KOPT-K1 (cell line): ENCODE measurements around the gene SNAP91.
"Not testable (repeated sequence)": the region's sequence is repeated elsewhere in the genome, so short reads cannot be mapped to it uniquely, and the experiment has no call there.

Experiments used
- H3K27ac ChIP-seq: fragments of 200-600 bp; sonication (generic); 2 replicates; pipeline ENCODE4 v1.5.1; 2016; ENCODE audit warnings: antibody characterized with exemption, mild to moderate bottlenecking, low read depth, low read length; ENCODE audit not compliant: poor library complexity, severe bottlenecking
- H3K36me3 ChIP-seq: fragments of 200-600 bp; sonication (generic); 2 replicates; pipeline ENCODE4 v1.5.1; 2017; ENCODE audit warnings: antibody characterized with exemption, mild to moderate bottlenecking, low read length, moderate library complexity; ENCODE audit not compliant: insufficient read depth
- H3K9me3 ChIP-seq: fragments of 200-600 bp; sonication (generic); 2 replicates; pipeline ENCODE4 v1.5.1; 2017; ENCODE audit warnings: antibody characterized with exemption, low read length, mild to moderate bottlenecking; ENCODE audit not compliant: insufficient read depth, poor library complexity, severe bottlenecking

SNAP91 gene

GRCh38 chr6:83696674-83697073 lies 12.2 kb downstream of the SNAP91 start:
- Histone ChIP-seq H3K9me3 (no peaks in the 10 kb centered on the region), H3K36me3 (no peaks in the 10 kb centered on the region), H3K27ac (no peak overlapping the region)

DNA sequence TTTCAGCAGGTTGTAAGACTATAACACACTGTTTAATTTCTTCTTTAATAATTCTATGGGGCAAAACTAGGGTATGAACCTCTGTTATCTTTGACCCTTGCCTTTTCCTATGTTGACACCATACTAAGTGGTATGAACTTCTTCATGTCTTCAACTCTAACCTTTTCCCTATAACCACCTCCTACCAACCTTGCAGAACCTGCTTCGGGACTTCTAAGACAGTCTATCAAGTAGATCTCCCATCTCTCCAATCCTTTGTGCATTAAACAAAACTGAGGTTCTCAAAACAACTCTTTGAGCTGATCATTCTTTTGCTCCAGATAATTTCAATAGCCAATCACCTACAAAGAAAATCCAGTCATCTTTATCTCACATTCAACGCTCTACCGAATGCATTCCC lies 23.4 kb downstream of the SNAP91 start:
- no peaks in the 10 kb centered on the region for H3K9me3 ChIP-seq
- H3K36me3 ChIP-seq: no peaks in the 10 kb centered on the region
- H3K27ac ChIP-seq: no peak overlapping the region

GRCh38 chr6:83677791-83678190 lies 31.1 kb downstream of the SNAP91 start:
- Histone ChIP-seq H3K9me3 (no peaks in the 10 kb centered on the region), H3K36me3 (no peaks in the 10 kb centered on the region), H3K27ac (no peak overlapping the region)

GRCh38 chr6:83637953-83638352 lies 70.9 kb downstream of the SNAP91 start:
- H3K36me3 ChIP-seq: no peaks in the 10 kb centered on the region
- no peaks in the 10 kb centered on the region for H3K9me3 ChIP-seq
- no peak overlapping the region for H3K27ac ChIP-seq

DNA sequence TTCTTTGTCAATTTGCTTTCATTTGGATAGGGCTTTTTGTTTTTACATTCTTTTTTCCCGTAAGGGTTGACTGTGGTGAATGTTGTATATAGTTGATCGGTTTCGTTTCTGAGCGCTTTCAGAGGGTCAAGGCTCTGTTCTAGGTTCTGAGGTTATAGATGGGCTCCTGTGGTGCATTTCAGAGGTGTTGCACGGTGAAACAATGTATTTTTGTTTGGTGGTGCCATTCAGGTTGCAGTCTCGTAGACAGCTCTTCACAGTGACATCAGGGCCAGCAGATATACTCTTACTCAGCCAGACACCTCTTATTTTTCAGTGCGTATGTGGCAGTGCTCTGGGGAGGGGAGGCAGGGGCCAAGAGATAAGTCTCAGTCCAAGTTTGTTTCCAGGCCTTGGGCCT lies 72.1 kb downstream of the SNAP91 start:
- H3K36me3 ChIP-seq: no peaks in the 10 kb centered on the region
- H3K9me3 ChIP-seq: no peaks in the 10 kb centered on the region
- H3K27ac ChIP-seq: no peak overlapping the region

DNA sequence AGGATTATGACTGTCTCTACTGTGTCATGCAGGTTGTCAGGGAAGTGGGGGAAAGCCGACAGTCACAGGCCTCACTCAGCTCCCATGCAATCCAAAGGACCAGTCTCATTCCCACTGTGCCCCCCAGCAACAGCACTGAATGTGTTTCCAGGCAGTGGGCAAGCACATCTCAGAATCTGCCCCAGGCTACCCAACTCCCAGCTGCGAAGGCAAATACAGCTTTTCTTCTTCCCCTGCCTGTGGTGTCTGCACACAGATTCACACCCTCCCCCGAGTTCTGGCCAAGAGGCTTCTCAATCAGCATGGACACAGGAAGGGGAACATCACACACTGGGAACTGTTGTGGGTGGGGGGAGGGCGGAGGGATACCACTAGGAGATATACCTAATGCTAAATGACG lies 75.3 kb downstream of the SNAP91 start:
- H3K9me3 ChIP-seq: no peaks in the 10 kb centered on the region
- H3K27ac ChIP-seq: no peak overlapping the region
- no peaks in the 10 kb centered on the region for H3K36me3 ChIP-seq

- Histone ChIP-seq H3K36me3 (no peaks in the 10 kb centered on the region), H3K27ac (no peak overlapping the region), H3K9me3 (no peaks in the 10 kb centered on the region)
These were observed 75.8 kb downstream of the SNAP91 start for GRCh38 chr6:83633149-83633548.

DNA sequence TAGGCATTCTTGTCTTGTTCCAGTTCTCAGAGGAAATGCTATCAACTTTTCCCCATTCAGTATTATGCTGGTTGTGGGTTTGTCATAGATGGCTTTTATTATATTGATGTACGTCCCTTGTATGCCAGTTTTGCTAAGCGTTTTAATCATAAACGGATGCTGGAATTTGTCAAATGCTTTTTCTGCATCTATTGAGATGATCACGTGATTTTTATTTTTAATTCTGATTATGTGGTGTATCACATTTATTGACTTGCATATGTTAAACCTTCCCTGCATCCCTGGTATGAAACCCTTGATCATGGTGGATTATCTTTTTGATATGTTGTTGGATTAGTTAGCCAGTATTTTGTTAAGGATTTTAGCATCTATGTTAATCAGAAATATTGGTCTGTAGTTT lies 79.0 kb downstream of the SNAP91 start:
- H3K27ac ChIP-seq, H3K9me3 ChIP-seq, H3K36me3 ChIP-seq: not testable (repeated sequence)

DNA sequence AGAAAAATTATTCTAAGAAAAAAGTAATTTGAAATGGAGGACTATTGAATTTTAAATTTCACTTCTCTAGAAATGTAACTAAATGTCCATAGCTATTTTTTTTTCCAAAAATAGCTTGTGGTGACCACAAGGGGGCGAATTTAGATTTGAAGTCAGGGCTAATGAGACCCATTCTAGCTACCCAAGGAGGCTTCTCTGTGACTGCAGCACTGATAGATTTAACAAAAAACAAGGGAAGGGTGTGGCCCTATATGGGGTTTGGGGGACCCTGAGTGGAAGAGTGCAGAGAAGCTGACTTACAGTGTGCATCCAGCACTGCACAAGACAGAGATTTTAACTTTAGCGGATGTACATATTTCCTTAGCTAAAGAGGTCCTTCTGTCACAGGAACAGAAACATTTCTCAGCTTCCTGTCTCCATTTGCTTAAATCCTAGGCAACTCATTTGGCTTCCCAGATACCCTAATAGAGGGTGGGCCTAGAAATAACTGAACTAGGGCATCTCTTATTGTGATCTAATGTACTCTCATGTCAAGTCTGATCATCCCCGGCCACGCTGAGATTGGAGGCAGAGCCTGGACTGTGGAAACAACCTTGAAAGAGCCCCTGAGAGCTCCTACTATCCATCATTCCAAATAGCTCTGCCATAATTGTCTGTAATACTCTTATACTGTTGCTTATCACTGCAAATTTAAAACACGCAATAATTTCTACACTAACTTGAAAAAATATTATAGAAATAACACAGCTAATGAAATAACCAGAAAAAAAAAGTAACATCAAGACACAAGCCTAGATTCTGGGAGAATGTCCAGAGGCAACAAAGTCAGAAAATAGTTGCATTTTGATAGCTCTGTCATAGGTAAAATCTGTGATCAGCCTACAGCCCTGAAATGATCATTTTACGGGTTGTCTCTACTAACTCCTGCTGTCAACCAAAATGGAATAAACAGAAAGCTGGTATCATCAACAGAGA lies 93.6 kb downstream of the SNAP91 start:
- Histone ChIP-seq H3K9me3 (no peaks in the 10 kb centered on the region), H3K36me3 (no peaks in the 10 kb centered on the region), H3K27ac (no peak overlapping the region)

GRCh38 chr6:83613378-83613777 lies 95.5 kb downstream of the SNAP91 start:
- H3K9me3 ChIP-seq: no peaks in the 10 kb centered on the region
- no peaks in the 10 kb centered on the region for H3K36me3 ChIP-seq
- no peak overlapping the region for H3K27ac ChIP-seq

GRCh38 chr6:83609248-83609647 lies 99.7 kb downstream of the SNAP91 start:
- Histone ChIP-seq H3K9me3 (no peaks in the 10 kb centered on the region), H3K36me3 (no peaks in the 10 kb centered on the region), H3K27ac (no peak overlapping the region)

DNA sequence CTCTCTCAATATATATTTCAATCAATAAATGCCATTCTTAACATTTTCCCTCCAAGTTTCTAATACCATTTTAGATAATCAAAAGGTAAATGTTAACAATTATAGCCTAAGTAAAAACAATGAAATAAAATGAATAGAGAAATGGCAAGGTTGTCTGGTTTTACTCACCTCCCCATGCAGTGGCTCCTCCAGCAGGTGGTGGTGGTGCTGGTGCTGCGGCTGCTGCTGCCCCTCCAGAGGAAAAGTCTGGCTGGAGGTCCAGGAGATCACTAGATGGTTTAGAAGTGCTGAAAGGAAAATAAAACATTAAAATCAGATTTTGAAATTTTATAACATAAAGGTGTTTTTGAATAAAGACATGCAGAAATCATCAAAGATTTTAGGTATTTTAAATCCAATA lies 103.4 kb downstream of the SNAP91 start:
- Histone ChIP-seq H3K36me3 (no peaks in the 10 kb centered on the region), H3K27ac (no peak overlapping the region), H3K9me3 (no peaks in the 10 kb centered on the region)

DNA sequence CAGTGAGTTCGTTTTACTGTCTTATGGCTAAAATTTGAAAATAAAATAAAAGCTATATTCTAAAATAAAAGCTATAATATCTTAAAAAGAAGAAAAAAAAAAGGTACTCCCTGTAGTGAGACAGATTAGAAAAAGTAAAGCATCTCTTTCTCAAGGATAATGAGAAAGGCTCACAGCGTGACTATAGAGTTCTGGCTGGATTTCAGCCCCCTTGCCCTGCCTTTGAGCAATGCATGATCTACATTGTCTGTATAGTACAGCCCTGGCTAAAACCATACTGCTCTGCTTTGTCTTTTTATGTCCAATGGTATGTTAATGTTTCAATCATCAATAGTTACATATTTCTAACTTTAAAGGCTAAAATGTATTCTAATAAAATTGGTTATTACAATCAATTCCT lies 105.3 kb downstream of the SNAP91 start:
- no peaks in the 10 kb centered on the region for H3K36me3 ChIP-seq
- H3K9me3 ChIP-seq: no peaks in the 10 kb centered on the region
- H3K27ac ChIP-seq: no peak overlapping the region

GRCh38 chr6:83601119-83601518 lies 107.8 kb downstream of the SNAP91 start:
- no peak overlapping the region for H3K27ac ChIP-seq
- no peaks in the 10 kb centered on the region for H3K36me3 ChIP-seq
- H3K9me3 ChIP-seq: no peaks in the 10 kb centered on the region

DNA sequence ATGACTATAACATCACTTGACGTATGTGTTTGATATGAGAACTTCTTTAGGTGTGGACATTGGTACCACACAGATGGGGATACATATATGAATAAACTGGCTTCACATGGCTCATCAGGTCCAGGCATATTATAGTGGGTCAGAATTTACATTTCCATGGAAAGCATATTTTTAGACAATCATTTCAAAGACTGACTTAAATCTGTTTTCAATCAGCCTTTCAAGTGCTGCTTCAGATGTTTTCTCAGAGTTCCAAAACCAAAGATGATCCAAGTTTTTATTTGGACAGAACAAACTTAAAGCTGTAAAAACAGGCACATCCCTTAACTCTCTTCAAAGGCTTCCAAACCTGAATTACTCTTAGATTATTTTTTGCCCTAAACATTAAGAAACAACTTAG lies 108.4 kb downstream of the SNAP91 start:
- Histone ChIP-seq H3K27ac (no peak overlapping the region), H3K36me3 (no peaks in the 10 kb centered on the region), H3K9me3 (no peaks in the 10 kb centered on the region)

- Histone ChIP-seq H3K27ac (no peak overlapping the region), H3K9me3 (no peaks in the 10 kb centered on the region), H3K36me3 (no peaks in the 10 kb centered on the region)
These were observed 111.4 kb downstream of the SNAP91 start for GRCh38 chr6:83597511-83597910.
